Stimulated activated CD4-positive, alpha-beta T cell treated with anti-CD3 and anti-CD28 coated beads, TNF-alpha, amount 100 ng/mL, for 4 hours (primary cell): ENCODE data around the gene THNSL1.
A peak's percentile ranks its signal among the peaks of the same experiment; 100 is the strongest.
"Not testable (repeated sequence)": the region's sequence is repeated elsewhere in the genome, so short reads cannot be mapped to it uniquely, and the experiment has no call there.

Experiments
- DNase-seq, 3 experiments: peaks; one replicate each; pipeline ENCODE4 v3.0.0-alpha.2; 2020; ENCODE audit warnings: low read depth in 3 of 3

The THNSL1 gene

GRCh38 chr10:24998044-24998443, 18.4 kb upstream of the THNSL1 start:
- DNase-seq: no peak

- not testable (repeated sequence) for DNase-seq
Observed at GRCh38 chr10:25011591-25011990, 4.8 kb upstream of the THNSL1 start.

- no peak for DNase-seq
Observed at GRCh38 chr10:25014579-25014978, 1.8 kb upstream of the THNSL1 start.

GRCh38 chr10:25015828-25016375, 510 bp upstream of the THNSL1 start, which contains the start of gene ENKUR:
Gene ENKUR, minus strand, starts transcription at chr10:25016158. Its CDS starts 222 bp downstream, at chr10:25015936.
- DNase-seq: peak; percentile 85 to 91 (median 88)

- peak in 1 of 3 experiments; percentile 3 for DNase-seq
Observed at GRCh38 chr10:25017154-25017590, 760 bp downstream of the THNSL1 start.

- DNase-seq: no peak
Observed at GRCh38 chr10:25017661-25018060, 1.2 kb downstream of the THNSL1 start.

- no peak for DNase-seq
Observed at GRCh38 chr10:25018703-25019102, 2.3 kb downstream of the THNSL1 start.

GRCh38 chr10:25023278-25023677, 6.9 kb downstream of the THNSL1 start:
- DNase-seq: no peak

GRCh38 chr10:25024528-25024927, 8.1 kb downstream of the THNSL1 start:
- no peak for DNase-seq

- DNase-seq: no peak
Observed at GRCh38 chr10:25026463-25026862, 10.1 kb downstream of the THNSL1 start.

- no peak for DNase-seq
Observed at GRCh38 chr10:25028711-25029110, 12.3 kb downstream of the THNSL1 start.

GRCh38 chr10:25029519-25029918, 13.1 kb downstream of the THNSL1 start:
- no peak for DNase-seq

GRCh38 chr10:25036381-25036780, 20.0 kb downstream of the THNSL1 start:
- DNase-seq: no peak

GRCh38 chr10:25038325-25038724, 21.9 kb downstream of the THNSL1 start:
- no peak for DNase-seq

GRCh38 chr10:25039531-25039930, 23.1 kb downstream of the THNSL1 start:
- no peak for DNase-seq

GRCh38 chr10:25046641-25047040, 30.2 kb downstream of the THNSL1 start:
- DNase-seq: no peak

- DNase-seq: no peak
Observed at GRCh38 chr10:25047088-25047487, 30.7 kb downstream of the THNSL1 start.

- no peak for DNase-seq
Observed at GRCh38 chr10:25047591-25048301, 31.3 kb downstream of the THNSL1 start.

GRCh38 chr10:25048450-25048849, 32.0 kb downstream of the THNSL1 start:
- DNase-seq: no peak

GRCh38 chr10:25049966-25050365, 33.6 kb downstream of the THNSL1 start:
- DNase-seq: no peak

GRCh38 chr10:25050402-25050801, 34.0 kb downstream of the THNSL1 start:
- DNase-seq: no peak

- DNase-seq: no peak
Observed at GRCh38 chr10:25052012-25052411, 35.6 kb downstream of the THNSL1 start.

GRCh38 chr10:25056726-25057125, 40.3 kb downstream of the THNSL1 start:
- DNase-seq: no peak

- DNase-seq: no peak
Observed at GRCh38 chr10:25057886-25058285, 41.5 kb downstream of the THNSL1 start.
